Stimulated activated naive CD4-positive, alpha-beta T cell treated with Interleukin-2 at 50 U/mL for 16 hours (primary cell): Measurements from ENCODE around the gene LIMCH1.

ENCODE experiments used
- DNase-seq: peaks from one replicate; lab custom pipeline; 2025; lab: John Stamatoyannopoulos, UW

LIMCH1 gene

DNA sequence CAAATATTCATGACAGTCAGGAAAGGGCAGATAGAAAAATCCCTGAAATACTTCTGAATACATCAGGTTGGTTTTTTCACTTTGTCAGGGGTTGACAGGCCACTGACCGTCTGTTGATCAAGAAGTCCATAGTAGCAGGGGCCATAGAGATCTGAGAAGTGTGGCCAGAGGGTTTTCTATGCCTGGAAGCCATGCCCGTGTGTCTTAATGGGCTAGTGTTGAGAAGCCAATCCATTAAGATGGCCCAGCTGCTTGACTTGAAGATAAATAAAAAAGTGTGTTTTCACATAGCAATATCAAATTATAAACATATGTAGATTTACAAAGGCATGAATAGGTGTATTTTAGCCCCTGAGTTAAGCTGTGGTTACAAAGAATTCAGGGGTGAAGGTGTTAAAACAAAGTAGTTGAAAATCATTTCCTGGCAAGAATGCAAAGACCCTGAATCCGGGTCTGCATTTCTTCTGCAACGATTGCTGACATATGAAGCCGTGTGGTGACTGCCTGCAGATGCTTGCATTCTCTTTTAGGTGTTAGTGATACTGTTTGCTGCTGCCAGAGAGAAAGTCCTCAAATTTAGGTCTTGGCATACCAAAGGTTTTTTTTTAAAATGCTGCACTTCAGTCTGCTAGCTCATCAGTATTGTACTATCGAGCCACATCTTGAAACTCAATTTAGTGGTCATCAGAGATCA, 9.3 kb upstream of the LIMCH1 start:
- no peak for DNase-seq

- no peak for DNase-seq
Measured at GRCh38 chr4:41530741-41531140, 7.2 kb upstream of the LIMCH1 start.

DNA sequence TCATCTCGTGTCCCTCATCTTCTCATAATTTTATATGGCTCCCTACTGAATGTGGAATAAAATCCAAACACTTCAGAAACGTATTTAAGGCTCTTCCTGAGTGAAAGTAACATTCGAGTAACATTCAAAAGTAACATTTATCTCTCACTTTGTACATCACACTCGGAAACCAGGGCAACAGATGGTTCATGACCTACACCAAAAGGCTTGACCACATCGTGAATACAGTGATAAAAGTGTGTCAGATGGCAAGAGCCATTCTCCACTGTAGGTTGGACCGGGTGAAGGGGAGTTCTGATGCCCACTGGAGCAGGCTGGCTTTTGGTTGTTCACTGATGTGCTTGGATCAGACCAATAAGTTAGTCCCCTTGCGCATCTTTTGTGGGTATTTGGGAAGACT, 5.6 kb upstream of the LIMCH1 start:
- DNase-seq: no peak

DNA sequence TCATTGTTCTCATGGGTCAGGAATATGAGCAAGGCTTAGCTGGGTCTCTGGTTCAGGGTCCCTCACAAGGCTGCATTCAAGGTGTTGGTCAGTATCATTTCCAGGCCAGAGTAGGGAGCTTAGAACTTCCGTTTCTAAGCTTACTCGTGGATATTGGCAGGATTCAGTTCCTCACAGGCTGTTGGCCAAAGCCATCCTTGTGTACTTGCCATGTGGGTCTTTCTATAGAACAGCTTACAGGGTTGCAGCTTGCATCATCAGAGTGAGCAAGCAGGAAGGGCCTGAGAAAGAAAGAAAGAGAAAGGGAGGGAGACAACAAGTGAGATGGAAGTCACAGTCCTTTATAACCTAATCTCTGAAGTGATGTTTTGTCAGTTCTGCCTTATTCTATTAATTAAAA, 5.1 kb upstream of the LIMCH1 start:
- DNase-seq: no peak

DNA sequence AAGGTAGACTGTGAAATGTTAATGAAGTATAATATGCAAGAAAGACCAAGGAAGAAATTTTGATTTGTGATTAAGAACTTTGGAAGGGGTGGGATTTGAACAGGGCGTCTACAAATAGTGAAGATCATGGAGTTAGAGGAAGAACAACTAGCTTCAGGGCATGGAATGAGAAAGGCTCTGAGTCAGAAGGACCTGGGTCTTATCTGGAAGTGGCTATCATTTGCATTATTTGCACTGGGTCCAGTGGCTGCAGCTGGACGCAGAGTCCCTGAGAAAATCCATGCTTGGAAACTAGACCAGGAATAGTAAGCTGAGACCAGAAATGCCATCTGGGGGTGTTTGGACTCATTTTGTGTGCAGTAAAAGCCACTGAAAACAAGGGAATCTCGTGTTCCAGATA, 4.3 kb upstream of the LIMCH1 start:
- no peak for DNase-seq

DNA sequence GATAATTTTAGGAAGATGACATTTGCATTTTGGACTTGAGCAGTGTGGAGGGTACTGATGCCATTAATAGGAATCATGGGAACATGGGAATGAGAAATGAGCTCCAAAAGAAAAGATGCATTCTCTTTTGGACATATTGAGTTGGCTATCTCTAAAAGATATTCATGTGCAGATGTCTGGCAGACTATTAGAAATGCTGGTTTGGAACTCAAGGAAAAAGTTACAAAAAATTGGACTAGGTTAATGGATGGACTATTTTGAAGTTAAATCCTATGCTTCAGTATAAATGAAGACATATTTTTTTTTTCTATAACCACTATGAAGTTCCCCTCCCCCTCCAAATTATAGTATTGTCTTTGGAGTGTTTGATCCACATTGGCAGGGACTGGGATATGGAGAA, 3.6 kb upstream of the LIMCH1 start:
- DNase-seq: no peak

DNA sequence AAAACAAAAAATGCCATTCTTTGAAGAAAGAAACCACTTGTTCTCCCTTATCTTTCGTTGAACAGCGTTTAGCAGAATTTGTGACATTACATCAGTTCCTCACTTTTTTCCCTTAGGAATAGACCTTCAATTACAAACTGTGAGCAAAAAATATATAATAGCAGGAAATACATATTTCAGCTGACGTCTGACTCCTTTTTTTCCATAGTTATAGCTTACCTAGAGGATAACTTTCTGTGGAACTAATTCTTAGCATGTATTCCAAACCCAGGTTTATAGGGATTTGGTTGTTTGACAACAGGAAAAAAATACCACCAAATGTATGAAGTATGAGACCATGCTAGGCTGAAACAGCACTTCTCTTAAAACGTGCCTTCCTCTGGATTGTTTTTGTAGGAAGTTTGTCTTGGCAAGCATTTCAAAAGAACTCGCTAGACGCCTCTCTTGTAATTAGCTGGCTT, 2.0 kb upstream of the LIMCH1 start:
- no peak for DNase-seq

DNA sequence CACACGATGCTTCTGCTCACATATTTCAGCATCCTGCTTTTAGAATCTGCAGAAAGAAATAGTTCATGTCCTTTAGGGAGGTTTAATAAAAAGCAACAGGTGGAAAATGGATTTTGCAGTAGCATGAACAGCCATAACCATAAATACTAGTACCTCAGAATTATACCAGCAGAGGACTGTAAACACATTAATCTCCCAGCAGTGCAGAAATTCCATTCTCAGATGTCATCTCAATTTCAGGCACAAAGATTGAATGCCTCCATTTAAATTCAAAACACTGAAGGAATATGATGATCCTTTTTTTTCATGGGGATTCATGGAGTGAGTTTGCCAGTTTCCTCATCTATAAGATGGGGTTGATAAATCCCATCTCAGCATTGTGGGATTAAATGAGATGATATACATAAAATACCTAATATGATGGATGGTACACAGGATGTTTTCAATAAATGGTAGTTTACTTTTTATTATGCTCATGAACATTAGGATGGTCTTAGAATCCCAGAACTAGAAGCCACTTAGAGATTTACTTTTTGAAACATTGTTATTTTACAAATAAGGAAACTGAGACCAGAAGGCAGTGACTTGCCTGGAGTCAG, 566 bp upstream of the LIMCH1 start:
- DNase-seq: no peak

GRCh38 chr4:41538887-41539498, 1.0 kb downstream of the LIMCH1 start:
- no peak for DNase-seq

GRCh38 chr4:41539711-41540110, 1.8 kb downstream of the LIMCH1 start:
- DNase-seq: no peak

GRCh38 chr4:41540687-41541086, 2.7 kb downstream of the LIMCH1 start:
- no peak for DNase-seq

- DNase-seq: no peak
Measured at GRCh38 chr4:41541687-41542094, 3.7 kb downstream of the LIMCH1 start.

- DNase-seq: no peak
Measured at GRCh38 chr4:41542526-41543275, 4.7 kb downstream of the LIMCH1 start.

DNA sequence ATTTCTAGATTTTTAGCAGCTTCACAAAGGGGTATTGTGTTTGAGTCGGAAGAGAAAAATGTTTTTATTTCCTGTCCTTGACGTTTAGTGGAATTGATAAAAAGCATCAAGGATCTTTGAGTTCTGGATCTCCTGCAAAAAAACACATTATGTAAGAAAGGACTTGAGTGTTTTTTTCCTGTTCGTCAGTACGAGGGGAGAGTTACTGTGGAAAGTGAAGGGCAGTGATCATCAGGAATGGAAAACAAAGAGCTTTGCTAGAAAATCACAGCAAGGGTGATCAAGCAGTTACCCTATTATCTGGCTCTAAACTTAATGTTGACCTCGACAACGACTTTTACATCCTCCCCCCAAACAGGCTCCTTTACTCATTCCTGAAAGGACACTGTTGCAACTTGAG, 7.3 kb downstream of the LIMCH1 start:
- DNase-seq: no peak

DNA sequence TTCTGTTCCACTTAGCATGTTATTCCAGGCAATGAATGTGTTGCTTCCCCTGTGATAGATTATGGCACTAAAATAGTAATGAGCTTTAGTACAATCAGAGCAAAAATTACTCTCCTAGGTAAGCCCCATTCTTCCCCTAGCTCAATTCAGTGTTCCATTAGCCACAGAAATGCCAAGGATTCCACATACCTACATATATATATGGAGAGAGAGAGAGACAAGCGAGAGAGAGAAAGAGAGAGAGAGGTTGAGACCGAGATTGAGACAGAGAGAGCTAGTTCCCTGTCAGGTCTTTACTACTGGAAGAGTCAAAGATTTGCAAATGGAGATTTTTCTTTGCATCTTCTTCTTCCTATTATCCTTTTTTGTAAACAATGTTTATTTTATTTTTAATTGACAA, 8.7 kb downstream of the LIMCH1 start:
- no peak for DNase-seq

- no peak for DNase-seq
Measured at GRCh38 chr4:41548305-41548880, 10.4 kb downstream of the LIMCH1 start.

GRCh38 chr4:41549478-41549877, 11.5 kb downstream of the LIMCH1 start:
- DNase-seq: no peak

DNA sequence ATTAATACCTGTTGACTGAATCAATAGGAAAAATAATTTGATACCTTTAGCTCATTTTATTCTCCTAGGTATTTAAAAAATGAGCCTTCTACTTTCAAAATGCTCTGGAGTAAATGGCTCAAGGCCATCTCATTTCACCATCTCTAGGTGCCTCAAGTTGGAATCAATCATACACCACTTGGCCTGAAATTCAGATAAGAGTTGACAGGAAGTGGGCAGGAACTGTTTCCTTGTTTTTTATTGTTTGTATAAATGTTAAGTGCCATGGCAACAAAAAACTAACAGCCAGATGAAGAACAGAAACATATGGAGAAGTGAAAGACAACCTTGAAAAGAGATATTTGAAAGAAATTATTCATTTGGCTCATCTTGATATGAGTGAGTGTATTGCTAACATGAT, 12.4 kb downstream of the LIMCH1 start:
- no peak for DNase-seq

GRCh38 chr4:41551536-41551935, 13.6 kb downstream of the LIMCH1 start:
- DNase-seq: no peak

- DNase-seq: no peak
Measured at GRCh38 chr4:41554905-41555304, 16.9 kb downstream of the LIMCH1 start.

- DNase-seq: no peak
Measured at GRCh38 chr4:41556526-41556925, 18.6 kb downstream of the LIMCH1 start.

DNA sequence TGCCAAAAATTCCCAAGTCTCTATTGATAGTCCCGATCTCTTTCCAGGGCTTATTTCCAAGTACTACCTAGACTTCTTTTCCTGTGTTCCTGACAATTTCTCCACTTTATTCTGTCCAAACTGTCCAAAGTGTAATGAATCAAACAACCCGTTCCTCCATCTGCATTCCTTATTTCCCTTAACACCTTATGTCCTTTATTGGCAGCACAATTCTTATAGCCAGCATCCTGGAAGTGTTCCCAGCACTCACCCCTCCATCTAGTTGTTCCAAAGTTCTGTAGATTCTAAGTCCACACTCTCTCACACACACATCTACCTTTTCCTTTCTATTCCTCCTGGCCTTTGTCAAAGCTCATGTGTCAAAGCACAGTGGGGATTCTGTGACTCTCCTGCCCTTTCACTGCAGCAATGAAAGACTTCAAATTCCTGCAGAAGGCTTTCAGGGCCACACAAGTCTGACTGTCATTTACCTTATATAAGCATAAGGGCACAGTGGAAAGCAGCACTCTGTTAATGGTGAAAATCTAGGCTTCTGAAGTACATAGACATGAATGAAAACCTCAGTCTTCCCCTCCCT, 22.1 kb downstream of the LIMCH1 start:
- DNase-seq: no peak
